ENCODE results near the gene EFHD2.
"Not testable (repeated sequence)": the region's sequence is repeated elsewhere in the genome, so short reads cannot be mapped to it uniquely, and the experiment has no call there.

The EFHD2 gene

DNA sequence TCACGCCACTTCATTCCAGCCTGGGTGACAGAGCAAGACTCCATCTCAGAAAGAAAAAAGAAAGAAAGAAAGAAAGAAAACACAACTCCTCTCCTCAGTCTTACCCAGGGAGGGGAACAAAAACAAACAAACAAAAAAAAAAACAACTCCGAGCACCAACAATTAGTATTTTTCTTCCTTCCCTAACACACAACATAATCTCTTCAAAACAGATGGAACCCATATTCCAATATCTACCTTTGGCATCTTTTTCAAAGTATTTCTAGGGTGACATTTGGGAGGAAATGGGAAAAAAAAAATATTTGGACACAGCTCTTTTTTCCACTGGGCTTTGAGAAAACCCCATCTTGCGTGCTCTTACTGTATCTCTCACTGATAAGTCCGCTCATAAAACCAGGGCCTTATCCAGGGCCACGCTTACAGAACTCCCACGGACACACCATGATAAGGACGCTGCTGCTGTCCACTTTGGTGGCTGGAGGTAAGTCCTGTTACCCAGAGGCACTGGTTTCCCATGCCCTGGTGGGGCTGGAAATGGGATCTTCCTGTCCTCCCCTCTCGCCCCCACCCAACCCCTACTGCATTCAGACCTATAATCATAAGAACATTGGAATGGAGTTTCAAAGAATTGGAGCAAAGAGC is 46.7 kb downstream of the EFHD2 start, which contains the start of gene CELA2A:
TSS of gene CELA2A (plus strand) at position 420 of the 642 bp plus-strand sequence. CDS start at position 442, 22 bp downstream.
- no peak for DNase-seq

- no peak for DNase-seq
Observed at GRCh38 chr1:15457585-15457984, 47.9 kb downstream of the EFHD2 start.

DNA sequence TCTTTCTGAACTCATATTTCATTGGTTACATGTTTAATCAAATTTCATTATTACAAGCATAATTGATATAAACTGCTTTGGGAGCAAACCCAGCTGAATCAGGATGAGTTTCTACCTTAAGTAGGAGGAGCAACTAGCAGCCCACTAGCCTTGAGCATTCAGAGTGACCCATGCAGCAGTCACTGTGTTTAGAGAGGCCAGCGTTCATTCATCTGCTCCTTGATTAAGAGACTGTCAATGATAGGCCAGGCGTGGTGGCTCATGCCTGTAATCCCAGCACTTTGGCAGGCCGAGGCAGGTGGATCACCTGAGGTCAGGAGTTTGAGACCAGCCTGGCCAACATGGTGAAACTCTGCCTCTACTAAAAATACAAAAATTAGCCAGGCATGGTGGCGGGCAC is 48.7 kb downstream of the EFHD2 start:
- not testable (repeated sequence) for DNase-seq

- no peak for DNase-seq
Observed at GRCh38 chr1:15459771-15460707, 50.4 kb downstream of the EFHD2 start.

GRCh38 chr1:15460708-15461095 is 51.0 kb downstream of the EFHD2 start:
- no peak for DNase-seq

DNA sequence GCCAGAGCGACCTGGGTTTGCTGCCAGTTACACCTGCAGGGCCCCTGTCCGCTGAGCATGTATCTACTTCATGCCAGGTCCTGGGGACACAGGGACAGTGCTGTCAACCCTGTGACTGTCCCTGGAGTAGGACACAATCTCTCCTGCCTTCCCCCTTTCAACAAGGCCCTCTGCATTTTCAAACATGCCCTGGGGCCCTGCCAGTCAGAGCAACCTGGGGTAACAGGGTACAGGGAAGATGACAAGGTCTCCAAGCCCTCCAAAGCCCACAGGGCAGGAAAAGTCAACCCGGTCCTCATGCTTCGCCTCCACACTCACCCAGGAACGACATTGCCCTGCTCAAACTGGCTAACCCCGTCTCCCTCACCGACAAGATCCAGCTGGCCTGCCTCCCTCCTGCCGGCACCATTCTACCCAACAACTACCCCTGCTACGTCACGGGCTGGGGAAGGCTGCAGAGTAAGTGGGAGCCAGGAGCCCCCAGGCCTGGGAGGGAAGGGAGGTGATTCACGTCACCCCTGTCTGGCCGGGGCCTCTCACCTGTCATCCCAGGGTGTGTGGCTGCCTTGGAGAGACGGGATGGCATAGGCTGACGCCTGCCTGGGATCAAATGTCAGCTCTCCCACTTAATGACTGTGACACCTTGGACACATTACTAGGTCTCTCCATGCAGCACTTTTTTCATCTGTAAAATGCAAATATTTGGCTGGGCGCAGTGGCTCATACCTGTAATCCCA is 53.5 kb downstream of the EFHD2 start:
- DNase-seq, result not testable (repeated sequence)

GRCh38 chr1:15463926-15464322 is 54.2 kb downstream of the EFHD2 start:
- DNase-seq, result not testable (repeated sequence)

DNA sequence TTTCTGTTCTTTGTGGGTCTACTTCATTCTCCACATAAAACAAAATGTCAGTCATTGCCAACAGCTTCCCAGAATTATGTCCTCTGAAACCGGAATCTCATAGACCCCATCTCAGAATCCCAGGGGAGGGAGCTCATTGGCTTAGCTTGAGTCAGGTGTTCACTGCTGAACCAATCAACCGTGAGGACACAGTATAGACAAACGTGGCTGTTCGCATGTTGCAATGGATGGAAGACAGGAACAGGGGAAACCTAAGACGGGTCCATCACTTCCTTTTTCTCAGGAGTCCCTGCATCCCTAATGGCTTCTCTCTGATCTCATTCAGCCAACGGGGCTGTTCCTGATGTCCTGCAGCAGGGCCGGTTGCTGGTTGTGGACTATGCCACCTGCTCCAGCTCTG is 56.0 kb downstream of the EFHD2 start:
- DNase-seq, result no peak

DNA sequence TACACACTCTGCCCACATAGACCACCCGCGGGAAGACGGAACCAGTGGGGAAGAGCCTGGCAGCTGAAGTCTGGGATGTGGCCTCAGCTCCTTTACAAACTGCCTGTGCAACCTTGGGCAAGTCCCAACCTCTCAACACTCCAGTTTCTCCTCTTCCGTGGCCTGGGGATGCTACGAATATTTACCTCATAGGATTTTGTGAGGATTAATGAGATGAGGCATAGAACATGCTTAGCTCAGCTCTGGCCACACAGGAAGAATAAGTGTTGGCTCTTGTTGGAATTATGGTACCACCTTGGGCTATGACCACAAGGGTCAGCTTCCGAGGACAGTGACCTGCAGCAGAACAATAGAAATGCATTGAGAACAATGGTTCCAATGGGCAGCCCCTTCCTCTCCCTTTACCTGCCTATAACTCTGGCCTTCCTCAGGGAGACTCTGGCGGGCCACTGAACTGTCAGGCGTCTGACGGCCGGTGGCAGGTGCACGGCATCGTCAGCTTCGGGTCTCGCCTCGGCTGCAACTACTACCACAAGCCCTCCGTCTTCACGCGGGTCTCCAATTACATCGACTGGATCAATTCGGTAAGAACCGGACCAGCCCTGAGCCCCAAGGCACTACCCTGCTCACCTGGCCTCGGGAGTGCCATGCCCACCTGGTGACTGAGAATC is 57.4 kb downstream of the EFHD2 start:
- not testable (repeated sequence) for DNase-seq

- DNase-seq, result no peak
Observed at GRCh38 chr1:15468145-15468544, 58.5 kb downstream of the EFHD2 start.

DNA sequence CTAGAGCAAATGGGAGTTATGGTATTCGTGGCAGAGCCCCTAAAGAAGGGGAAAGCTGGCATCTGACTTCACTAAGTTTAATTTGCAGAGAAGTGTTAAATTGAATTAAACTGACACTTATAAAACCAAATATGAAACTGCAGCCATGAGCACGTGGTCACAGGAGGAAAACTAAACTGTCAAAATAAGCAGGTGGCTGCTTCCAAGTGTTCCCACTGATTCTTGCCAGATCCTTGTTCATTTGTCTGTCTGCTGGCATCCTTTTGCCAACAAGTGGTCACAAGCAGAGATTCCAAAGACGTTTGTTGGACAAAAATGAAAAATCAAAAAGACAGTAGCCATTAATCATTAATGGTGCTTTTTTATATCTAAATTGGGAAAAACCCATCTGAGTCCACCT is 59.7 kb downstream of the EFHD2 start:
- DNase-seq, result no peak

- not testable (repeated sequence) for DNase-seq
Observed at GRCh38 chr1:15469821-15470448, 60.2 kb downstream of the EFHD2 start.

DNA sequence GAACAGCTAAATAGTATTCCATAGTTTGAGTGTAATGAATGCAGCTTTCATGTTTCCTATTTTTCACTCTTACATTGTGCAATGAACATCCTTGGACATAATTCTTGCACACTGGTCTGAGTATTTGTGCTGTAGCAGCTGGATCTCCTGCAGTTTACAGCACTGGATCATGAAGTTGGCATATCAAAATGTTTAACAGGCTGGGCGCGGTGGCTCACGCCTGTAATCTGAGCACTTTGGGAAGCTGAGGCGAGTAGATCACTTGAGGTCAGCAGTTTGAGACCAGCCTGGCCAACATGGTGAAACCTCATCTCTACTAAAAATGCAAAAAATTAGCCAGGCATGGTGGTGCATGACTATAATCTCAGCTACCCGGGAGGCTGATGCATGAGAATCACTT is 61.4 kb downstream of the EFHD2 start:
- not testable (repeated sequence) for DNase-seq

DNA sequence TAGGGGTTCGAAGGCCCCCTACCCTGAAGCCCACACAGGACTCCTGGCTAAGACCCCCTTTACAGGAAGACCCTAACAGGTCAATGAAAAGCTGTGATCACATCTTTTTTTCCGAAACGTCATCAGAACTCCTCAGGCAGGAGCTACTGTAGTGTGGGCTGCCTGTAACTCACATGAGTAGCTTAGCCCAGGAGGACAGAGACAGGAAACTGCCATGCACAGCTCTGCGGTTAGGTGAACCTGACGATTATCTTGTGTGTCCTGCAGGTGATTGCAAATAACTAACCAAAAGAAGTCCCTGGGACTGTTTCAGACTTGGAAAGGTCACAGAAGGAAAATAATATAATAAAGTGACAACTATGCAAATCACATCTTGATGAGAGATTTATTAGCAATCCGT is 62.0 kb downstream of the EFHD2 start:
- DNase-seq, result not testable (repeated sequence)

DNA sequence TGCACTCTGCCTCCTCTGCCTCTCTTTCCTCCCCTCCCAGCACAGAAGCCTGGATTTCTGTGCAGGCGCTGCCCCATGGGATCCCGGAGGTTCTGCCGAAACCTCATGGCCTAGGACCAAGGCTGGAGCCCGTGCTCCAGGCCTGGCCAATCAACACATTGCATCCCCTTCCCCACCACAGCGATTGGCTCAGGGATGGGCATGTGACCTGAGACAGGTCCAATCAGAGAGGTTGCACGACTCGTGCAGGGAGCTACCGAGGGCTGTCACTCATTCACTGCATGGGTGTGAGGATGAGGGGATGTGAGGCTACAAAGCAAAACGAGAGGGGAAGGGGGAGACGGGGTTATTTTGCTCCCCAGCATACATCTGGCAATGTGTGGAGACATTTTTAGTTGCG is 62.9 kb downstream of the EFHD2 start:
- no peak for DNase-seq

DNA sequence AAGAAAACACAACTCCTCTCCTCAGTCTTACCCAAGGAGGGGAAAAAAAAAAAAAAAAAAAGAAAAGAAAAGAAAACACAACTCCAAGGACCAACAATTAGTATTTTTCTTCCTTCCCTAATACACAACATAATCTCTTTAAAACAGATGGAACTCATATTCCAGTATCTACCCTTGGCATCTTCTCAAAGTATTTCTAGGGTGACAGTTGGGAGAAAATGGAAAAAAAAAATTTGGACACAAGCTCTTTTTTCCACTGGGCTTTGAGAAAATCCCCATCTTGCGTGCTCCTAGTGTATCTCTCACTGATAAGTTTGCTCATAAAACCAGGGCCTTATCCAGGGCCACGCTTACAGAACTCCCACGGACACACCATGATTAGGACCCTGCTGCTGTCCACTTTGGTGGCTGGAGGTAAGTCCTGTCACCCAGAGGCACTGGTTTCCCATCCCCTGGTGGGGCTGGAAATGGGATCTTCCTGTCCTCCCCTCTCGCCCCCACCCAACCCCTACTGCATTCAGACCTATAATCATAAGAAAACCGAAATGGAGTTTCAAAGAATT is 66.1 kb downstream of the EFHD2 start, which contains the start of gene CELA2B:
TSS of gene CELA2B (plus strand) at position 353 of the 563 bp plus-strand sequence. CDS start at position 375, 22 bp downstream.
- no peak for DNase-seq

GRCh38 chr1:15476927-15477326 is 67.2 kb downstream of the EFHD2 start:
- no peak for DNase-seq

DNA sequence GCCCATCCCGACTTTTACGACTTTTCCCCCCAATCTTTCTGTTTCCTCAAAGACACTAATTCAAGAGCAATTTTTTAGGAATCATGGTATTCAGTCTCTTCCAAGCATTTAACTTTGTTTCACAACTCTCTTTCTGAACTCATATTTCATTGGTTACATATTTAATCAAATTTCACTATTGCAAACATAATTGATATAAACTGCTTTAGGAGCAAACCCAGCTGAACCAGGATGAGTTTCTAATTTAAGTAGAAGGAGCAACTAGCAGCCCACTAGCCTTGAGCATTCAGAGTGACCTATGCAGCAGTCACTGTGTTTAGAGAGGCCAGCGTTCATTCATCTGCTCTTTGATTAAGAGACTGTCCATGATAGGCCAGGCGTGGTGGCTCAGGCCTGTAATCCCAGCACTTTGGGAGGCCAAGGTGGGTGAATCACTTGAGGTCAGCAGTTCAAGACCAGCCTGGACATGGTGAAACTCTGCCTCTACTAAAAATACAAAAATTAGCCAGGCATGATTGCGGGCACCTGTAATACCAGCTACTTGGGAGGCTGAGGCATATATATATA is 68.0 kb downstream of the EFHD2 start:
- no peak for DNase-seq

Measured in T-helper 1 cell (primary cell).